HG03520 (cell line): Measurements from ENCODE around the gene FNDC10.
"Not testable (repeated sequence)": the region's sequence is repeated elsewhere in the genome, so short reads cannot be mapped to it uniquely, and the experiment has no call there.

Source experiments
- ATAC-seq: cut with Tn5 transposase; IDR thresholded peaks from one replicate; pipeline ENCODE4 v1.9.1; 2021; ENCODE audit warnings: mild to moderate bottlenecking, moderate library complexity; ENCODE audit not compliant: unreplicated experiment

Gene FNDC10

GRCh38 chr1:1567891-1568291, 32.0 kb downstream of the FNDC10 start:
- no peak for ATAC-seq

GRCh38 chr1:1567152-1567875, 32.6 kb downstream of the FNDC10 start:
- no peak for ATAC-seq

GRCh38 chr1:1565340-1565739, 34.6 kb downstream of the FNDC10 start:
- ATAC-seq, result no peak

- ATAC-seq, result no peak
These were observed 35.7 kb downstream of the FNDC10 start for GRCh38 chr1:1564268-1564667.

GRCh38 chr1:1563688-1564087, 36.2 kb downstream of the FNDC10 start:
- ATAC-seq, result no peak

- ATAC-seq, result no peak
These were observed 37.3 kb downstream of the FNDC10 start for GRCh38 chr1:1562556-1563195.

GRCh38 chr1:1561801-1562470, 38.0 kb downstream of the FNDC10 start:
- no peak for ATAC-seq

- no peak for ATAC-seq
These were observed 39.8 kb downstream of the FNDC10 start for GRCh38 chr1:1560178-1560577.

GRCh38 chr1:1559066-1559465, 40.9 kb downstream of the FNDC10 start:
- ATAC-seq, result no peak

- no peak for ATAC-seq
These were observed 41.3 kb downstream of the FNDC10 start for GRCh38 chr1:1558591-1558990.

GRCh38 chr1:1557688-1558087, 42.2 kb downstream of the FNDC10 start:
- not testable (repeated sequence) for ATAC-seq

GRCh38 chr1:1556961-1557360, 43.0 kb downstream of the FNDC10 start:
- not testable (repeated sequence) for ATAC-seq

- no peak for ATAC-seq
These were observed 43.4 kb downstream of the FNDC10 start for GRCh38 chr1:1556505-1556904.

GRCh38 chr1:1554926-1555915, 44.7 kb downstream of the FNDC10 start:
- ATAC-seq, result no peak

- no peak for ATAC-seq
These were observed 45.4 kb downstream of the FNDC10 start for GRCh38 chr1:1554550-1554925.

GRCh38 chr1:1553821-1554494, 46.0 kb downstream of the FNDC10 start:
- no peak for ATAC-seq

- no peak for ATAC-seq
These were observed 47.7 kb downstream of the FNDC10 start for GRCh38 chr1:1552263-1552639.

GRCh38 chr1:1551524-1552262, 48.2 kb downstream of the FNDC10 start:
- ATAC-seq, result no peak

GRCh38 chr1:1550591-1551432, 49.1 kb downstream of the FNDC10 start:
- no peak for ATAC-seq
